Fibroblast of lung (primary cell): Measurements from ENCODE around the gene TM9SF1.

ENCODE experiments used
- CTCF ChIP-seq, 2 donors: IDR thresholded peaks in 1 of 2; conservative IDR thresholded peaks in 1 of 2; 1 replicate in 1 of 2; 2 replicates in 1 of 2; pipeline ENCODE4 v1.5.1; 2011 to 2012; ENCODE audit warnings: low read length in 2 of 2, control low read depth in 1 of 2, inconsistent platforms in 1 of 2, low read depth in 1 of 2, mild to moderate bottlenecking in 1 of 2
- EZH2 ChIP-seq: IDR thresholded peaks from 2 replicates; pipeline ENCODE4 v1.5.1; 2012; ENCODE audit warnings: low read length, control low read depth, mild to moderate bottlenecking; ENCODE audit errors: missing control alignments

DNA sequence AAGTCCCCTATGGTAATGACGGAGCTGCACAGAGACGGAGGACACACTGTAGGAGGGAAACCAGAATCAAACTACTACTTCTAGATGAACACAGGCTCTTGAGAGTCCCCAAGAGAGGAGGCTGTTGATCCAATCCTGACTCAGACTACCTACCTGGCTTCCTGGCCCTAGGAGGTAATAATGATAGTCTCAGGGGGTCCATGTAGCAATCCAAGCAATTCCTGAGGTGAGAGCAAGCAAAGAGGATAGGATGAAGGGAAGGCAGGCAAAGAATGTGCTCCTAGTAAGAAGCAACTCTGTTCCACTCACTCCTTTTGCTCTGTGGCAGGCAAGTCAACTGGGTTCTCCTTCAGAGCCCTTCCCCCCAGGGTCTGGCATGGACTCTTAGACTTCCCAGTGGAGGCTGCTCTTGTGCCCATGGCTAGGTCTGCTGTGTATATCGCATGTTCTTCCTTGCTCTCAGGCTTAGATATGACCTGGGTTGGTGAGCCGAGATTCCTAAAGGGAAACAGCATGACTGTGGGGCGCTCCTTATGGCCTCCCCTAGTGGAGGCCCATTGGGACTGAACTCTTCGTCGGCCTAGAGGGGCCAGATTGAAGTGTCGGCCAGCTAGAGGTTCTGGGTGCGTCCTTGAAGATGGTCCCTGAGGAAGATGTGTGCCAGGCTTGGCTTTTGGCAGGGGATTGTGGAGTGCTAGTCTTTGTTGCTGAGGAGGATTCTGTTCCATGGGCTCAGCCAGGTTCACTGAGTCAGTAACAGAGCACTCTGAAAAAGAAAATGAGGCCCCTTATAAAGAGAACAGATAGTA lies 45.1 kb upstream of the TM9SF1 start:
- no peak for TF ChIP-seq CTCF (conservative IDR thresholded peaks at IDR 0.05 in 1 of 2, IDR thresholded peaks at IDR 0.05 in 1 of 2; ENCODE audit: low read depth in 1 of 2, low read length in 2 of 2)
- TF ChIP-seq EZH2: no peak
